Endothelial cell of umbilical vein (primary cell): ENCODE measurements around the gene ID2. TPM values are rescaled to one million over a fixed set of nuclear protein-coding genes. Genes with fewer than 3 reads are reported as not detected.

Experiments
- Bru-seq: library from RNA; stranded (reverse); fragments of 400-500 nt; gene quantifications from one replicate; lab custom pipeline; 2021; lab: Mats Ljungman, UMichigan
- BruChase-seq, 2 experiments: library from RNA; stranded (reverse); fragments of 400-500 nt; gene quantifications; one replicate each; lab custom pipeline; 2021; lab: Mats Ljungman, UMichigan
- BruUV-seq: library from RNA; stranded (reverse); fragments of 400-500 nt; replicated peaks from 2 replicates; lab custom pipeline; 2021; lab: Mats Ljungman, UMichigan
- CTCF ChIA-PET: fragments of 300-600, 350-600 bp; sonication (Branson Sonifier 250); formaldehyde crosslinking; loops from one replicate; lab custom pipeline; 2021; ENCODE audit warnings: antibody characterized with exemption, inconsistent platforms; lab: Charles Lee
- POLR2A ChIA-PET: fragments of 300-600, 350-600 bp; sonication (Branson Sonifier 250); formaldehyde crosslinking; loops from one replicate; lab custom pipeline; 2021; ENCODE audit warnings: antibody characterized with exemption, inconsistent platforms; lab: Charles Lee
- DNase-seq: peaks from one replicate; pipeline ENCODE4 v3.0.0-alpha.2; 2011; ENCODE audit warnings: low read depth, low spot score
- FAIRE-seq: peaks from 2 replicates; lab custom pipeline; 2011; peaks lifted over from hg19 to GRCh38; lab: Jason Lieb, UNC
- H2AFZ ChIP-seq: 2 replicates; pipeline ENCODE4 v1.6.0; 2012; ENCODE audit warnings: low read depth, low read length, control low read depth, inconsistent platforms
- H3K27ac ChIP-seq: 2 replicates; pipeline ENCODE4 v1.5.1; 2011; ENCODE audit warnings: low read depth, mild to moderate bottlenecking, control low read depth, low read length, moderate library complexity; ENCODE audit not compliant: insufficient read depth
- H3K27me3 ChIP-seq, 2 experiments: 2 replicates each; pipeline versions ENCODE4 v1.6.0 to v1.6.1; 2011; ENCODE audit warnings: low read length in 2 of 2, mixed read lengths in 1 of 2; ENCODE audit not compliant: control insufficient read depth in 2 of 2, insufficient read depth in 2 of 2
- H3K36me3 ChIP-seq, 2 experiments: 2 replicates in 1 of 2; 3 replicates in 1 of 2; pipeline ENCODE4 v1.5.1; 2011; ENCODE audit warnings: low read length in 2 of 2, mild to moderate bottlenecking in 1 of 2, moderate library complexity in 1 of 2; ENCODE audit not compliant: control insufficient read depth in 2 of 2, insufficient read depth in 2 of 2; ENCODE audit errors: extremely low read depth in 1 of 2
- H3K4me1 ChIP-seq: 3 replicates; pipeline ENCODE4 v1.5.1; 2011; ENCODE audit warnings: mild to moderate bottlenecking, low read length; ENCODE audit not compliant: control insufficient read depth, insufficient read depth; ENCODE audit errors: extremely low read depth
- H3K4me2 ChIP-seq: 2 replicates; pipeline ENCODE4 v1.6.1; 2011; ENCODE audit warnings: low read length, control low read depth, mixed read lengths; ENCODE audit not compliant: insufficient read depth
- H3K4me3 ChIP-seq, 3 experiments: fragments of 200-600 bp in 1 of 3; sonication (generic), shearing (Covaris generic) in 1 of 3; replicated peaks in 1 of 3; 2 replicates each; pipeline ENCODE4 v1.5.1; 2011 to 2016; ENCODE audit warnings: control low read depth in 3 of 3, low read length in 3 of 3, mild to moderate bottlenecking in 2 of 3, inconsistent platforms in 1 of 3, low read depth in 1 of 3, moderate library complexity in 1 of 3; ENCODE audit not compliant: insufficient read depth in 1 of 3
- H3K79me2 ChIP-seq: 2 replicates; pipeline ENCODE4 v1.6.0; 2012; ENCODE audit warnings: low read length, inconsistent platforms; ENCODE audit not compliant: control insufficient read depth, insufficient read depth
- H3K9ac ChIP-seq: replicated peaks from 2 replicates; pipeline ENCODE3; 2011; ENCODE audit warnings: low read length, control low read depth; ENCODE audit not compliant: insufficient read depth; ENCODE audit errors: extremely low read depth
- H3K9me1 ChIP-seq: replicated peaks from 3 replicates; pipeline ENCODE4 v1.6.0; 2011; ENCODE audit warnings: mild to moderate bottlenecking, low read length; ENCODE audit not compliant: control insufficient read depth, insufficient read depth; ENCODE audit errors: extremely low read depth
- H3K9me3 ChIP-seq: replicated peaks from 2 replicates; pipeline ENCODE4 v1.5.1; 2012; ENCODE audit warnings: low read length, inconsistent platforms; ENCODE audit not compliant: control insufficient read depth, insufficient read depth
- H4K20me1 ChIP-seq: replicated peaks from 2 replicates; pipeline ENCODE3; 2011; ENCODE audit warnings: mild to moderate bottlenecking, low read length; ENCODE audit not compliant: control insufficient read depth, insufficient read depth; ENCODE audit errors: extremely low read depth
- CTCF ChIP-seq, 2 donors: IDR thresholded peaks; 1 replicate in 1 of 2; 2 replicates in 1 of 2; pipeline ENCODE4 v1.5.1; 2011; ENCODE audit warnings: low read length in 2 of 2, mild to moderate bottlenecking in 2 of 2, moderate library complexity in 2 of 2, control low read depth in 1 of 2, inconsistent platforms in 1 of 2, low read depth in 1 of 2; ENCODE audit not compliant: insufficient read depth in 1 of 2; ENCODE audit errors: extremely low read depth in 1 of 2
- EZH2 ChIP-seq: IDR thresholded peaks from 2 replicates; pipeline ENCODE4 v1.6.1; 2012; ENCODE audit warnings: borderline replicate concordance, low read depth, mild to moderate bottlenecking, moderate library complexity, low read length, inconsistent platforms; ENCODE audit not compliant: severe bottlenecking
- FOS ChIP-seq: IDR thresholded peaks from 2 replicates; pipeline ENCODE4 v1.6.1; 2011; ENCODE audit warnings: mild to moderate bottlenecking, low read length, moderate library complexity, borderline replicate concordance; ENCODE audit not compliant: insufficient read depth
- GATA2 ChIP-seq: IDR thresholded peaks from 2 replicates; pipeline ENCODE4 v1.7.0; 2011; ENCODE audit warnings: low read depth, mild to moderate bottlenecking, moderate library complexity, mixed read lengths, low read length; ENCODE audit not compliant: insufficient read length, insufficient read depth
- JUN ChIP-seq: IDR thresholded peaks from 2 replicates; pipeline ENCODE4 v1.6.1; 2011; ENCODE audit warnings: borderline replicate concordance, low read depth; ENCODE audit not compliant: insufficient read length, insufficient read depth
- MAX ChIP-seq: IDR thresholded peaks from 2 replicates; pipeline ENCODE4 v1.6.1; 2011; ENCODE audit not compliant: insufficient read depth, insufficient read length
- MYC ChIP-seq: IDR thresholded peaks from one replicate; pipeline ENCODE4 v1.6.1; 2011; ENCODE audit warnings: mild to moderate bottlenecking, low read depth, low read length
- POLR2A ChIP-seq: IDR thresholded peaks from 2 replicates; pipeline ENCODE4 v1.6.1; 2012; ENCODE audit warnings: low read depth, mild to moderate bottlenecking, control low read depth, low read length
- POLR2AphosphoS5 ChIP-seq: IDR thresholded peaks from 2 replicates; pipeline ENCODE4 v1.6.1; 2012; ENCODE audit warnings: low read depth, mild to moderate bottlenecking, control low read depth, low read length, moderate library complexity; ENCODE audit not compliant: insufficient read depth
- dilution Hi-C: fragments of 300-500 bp; cut with MboI; formaldehyde crosslinking; loops from one replicate; pipeline ENCODE4 v1.15.0; 2019; ENCODE audit warnings: low sequenced_read_pairs; ENCODE audit not compliant: extremely low pct_ligation_motif_present
- intact Hi-C: fragments of 100-400 bp; cut with micrococcal nuclease; formaldehyde crosslinking; loops from one replicate; pipeline ENCODE4 v1.10.0; 2022
- long read RNA-seq: library from polyadenylated mRNA; stranded (forward); transcript quantifications from one replicate; pipeline ENCODE4 v2.0.0, GENCODE V29; 2021
- polyA minus RNA-seq, 3 experiments: library from RNA; depleted of rRNA, polyadenylated mRNA; stranded (reverse); fragments of >200 nt; gene quantifications; 1 replicate in 1 of 3; 2 replicates in 2 of 3; pipeline ENCODE4 v1.2.3, GENCODE V29; 2011
- polyA plus RNA-seq, 4 experiments: library from polyadenylated mRNA; depleted of rRNA in 3 of 4; stranded (reverse) in 3 of 4; unstranded in 1 of 4; fragments of >200 nt; gene quantifications; 2 replicates each; pipeline versions ENCODE4 v1.2.1 to v1.2.3, GENCODE V29; 2011 to 2012; ENCODE audit warnings: missing spikeins in 1 of 4
- total RNA-seq: library from RNA; stranded (reverse); gene quantifications from 2 replicates; pipeline ENCODE4 v1.2.3, GENCODE V29; 2021

ID2 gene
- 4.1 and 4.7 TPM in 2 replicates for total RNA-seq
- 29.1 and 31.9 TPM in 2 replicates for polyA plus RNA-seq
- 17.6 and 24.7 TPM in 2 replicates for polyA plus RNA-seq (2011; cell fraction: cytosol; rRNA removed)
- 45.9 and 86.9 TPM in 2 replicates for polyA plus RNA-seq (2011; cell fraction: nucleus; rRNA removed)
- 5.9 and 7.0 TPM in 2 replicates for polyA plus RNA-seq (2012)
- polyA minus RNA-seq = 17.6 and 19.0 TPM in 2 replicates
- polyA minus RNA-seq (2011; cell fraction: cytosol; rRNA and poly(A)+ RNA removed) = 58.7 TPM
- polyA minus RNA-seq (2011; cell fraction: nucleus; rRNA and poly(A)+ RNA removed) = 17.6 and 41.4 TPM in 2 replicates
- percentile 49 among the genes with signal in this experiment for Bru-seq, nascent RNA
- BruChase-seq, experiment 1, labeled RNA remaining after a 6-hour chase = percentile 30 among the genes with signal in this experiment
- BruChase-seq, experiment 2, labeled RNA remaining after a 2-hour chase = percentile 55 among the genes with signal in this experiment
- long read RNA-seq, partial matches to known transcripts = 0 of 4 reads
- long read RNA-seq, other reads (novel, unspliced or antisense) = 3 of 4 reads

- Histone ChIP-seq H3K36me3 (no peaks in the 10 kb centered on the region), H3K27ac (peak within 1 kb of the TSS; percentile 98), H3K27me3 (peaks cover 8 to 25% of the 10 kb centered on the region in 2 experiments), H3K79me2 (no peaks in the 10 kb centered on the region), H3K4me1 (peaks cover 61% of the 10 kb centered on the region), H3K9me1 (no peaks in the 10 kb centered on the region), H4K20me1 (no peaks in the 10 kb centered on the region), H3K9ac (peak within 1 kb of the TSS; percentile 51), H2AFZ (peak within 1 kb of the TSS; percentile 87), H3K4me2 (peak within 1 kb of the TSS; percentile 94), H3K9me3 (no peaks in the 10 kb centered on the region), H3K4me3 (peak within 1 kb of the TSS; percentile 49 to 73 (median 52))
- intact Hi-C loops (loop anchor here (1.0 to 10.0 kb wide), 4 partner anchors 321 to 1857 kb away; partner anchors contain the start of gene MBOAT2), dilution Hi-C loops (no loop called here)
- TSS peak; percentile 55 for BruUV-seq
- CTCF ChIA-PET = interaction anchor here (0.7 to 5.1 kb wide), 6 partner anchors 11 to 1585 kb away, joined by 3 to 66 read pairs (median 4); no protein-coding TSS in a partner anchor
- FAIRE-seq (peak; percentile 86), DNase-seq (peak; percentile 99)
- TF ChIP-seq POLR2A (peak; percentile 99), MAX (no peak), CTCF (IDR thresholded peaks at IDR 0.05; ENCODE audit: extremely low read depth in 1 of 2, insufficient read depth in 1 of 2, low read depth in 1 of 2, low read length in 2 of 2) (no peak), POLR2AphosphoS5 (peak; percentile 99), MYC (no peak), GATA2 (no peak), JUN (no peak), EZH2 (no peak), FOS (no peak)
- POLR2A ChIA-PET = interaction anchor here (0.5 to 1.8 kb wide), 11 partner anchors 8 to 1803 kb away, joined by 3 to 11 read pairs (median 4); no protein-coding TSS in a partner anchor
Observed at GRCh38 chr2:8681786-8682692, at the start of gene ID2. ID2 (plus strand) TSS chr2:8682056; CDS start chr2:8682166, 110 bp downstream.
